ENCODE results near the gene RPN1. TPM values are rescaled to one million over a fixed set of nuclear protein-coding genes. Genes with fewer than 3 reads are reported as not detected.

Gene RPN1
- total and polyA plus RNA-seq, 10 of the 15 experiments (the other 5 are each of a cell fraction or from before 2014, with no cell fraction given) = 56.1 to 266 (median 157) TPM

DNA sequence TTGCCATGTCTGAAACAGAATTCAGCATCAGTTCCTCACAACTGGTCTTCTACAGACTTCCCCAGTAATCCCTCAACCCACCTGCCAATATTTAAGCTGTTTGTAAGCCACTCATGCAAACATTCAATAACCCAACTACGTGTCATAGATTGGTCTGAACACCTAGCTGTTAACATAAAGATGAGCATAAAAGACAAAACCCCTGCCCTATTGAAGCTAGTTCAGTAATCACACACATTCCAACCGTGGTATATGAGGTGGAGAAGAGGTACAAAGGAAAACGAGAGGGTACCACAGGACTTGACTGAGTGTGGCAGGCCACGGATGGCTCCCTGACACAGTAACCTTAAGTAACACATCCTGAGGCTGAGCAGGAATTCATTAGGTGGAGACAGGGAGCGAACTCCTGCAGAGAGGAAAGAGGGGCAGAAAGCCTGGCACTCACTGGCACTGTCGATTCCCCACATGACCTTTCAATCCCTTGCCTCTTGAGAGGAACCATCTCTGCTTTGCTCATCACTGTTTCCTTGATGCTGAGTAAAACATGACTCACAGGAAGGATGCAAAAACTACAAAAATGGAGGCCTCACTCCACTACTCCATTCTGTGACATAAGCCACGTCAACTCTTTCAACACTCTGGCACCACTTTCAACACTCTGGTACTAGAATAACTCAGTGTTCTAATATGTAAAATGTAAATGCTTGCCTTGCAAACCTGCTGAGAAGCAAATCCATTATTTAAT is 31.3 kb downstream of the RPN1 start:
- ATAC-seq (no peak), DNase-seq (ENCODE audit: low read depth, low spot score) (no peak), FAIRE-seq (no peak)
- Histone ChIP-seq H3K4me2 (ENCODE audit: control insufficient read depth, insufficient read depth) (peak overlapping the region; percentile 88; the same call in 1 of the 2 replicates), H3K27ac (ENCODE audit: control insufficient read depth, insufficient read depth) (no peak overlapping the region), H3K4me1 (ENCODE audit: control insufficient read depth, insufficient read depth, low read length) (peaks cover 14% of the 10 kb centered on the region), H2AFZ (ENCODE audit: control insufficient read depth, low read depth, low read length) (no peak overlapping the region), H3K4me3 (no peak overlapping the region), H3K27me3 (replicated peaks in 1 of 2; ENCODE audit: control insufficient read depth in 2 of 2, insufficient read depth in 2 of 2, low read length in 1 of 2) (no peaks in the 10 kb centered on the region), H4K20me1 (ENCODE audit: control insufficient read depth, insufficient read depth) (no peaks in the 10 kb centered on the region), H3K9me3 (replicated peaks; ENCODE audit: control insufficient read depth, insufficient read depth, low read length) (no peaks in the 10 kb centered on the region), H3K9ac (ENCODE audit: control insufficient read depth, insufficient read depth, low read length) (no peak overlapping the region), H3K79me2 (ENCODE audit: control insufficient read depth, insufficient read depth, low read length) (peaks cover 6% of the 10 kb centered on the region), H3K36me3 (ENCODE audit: control insufficient read depth in 2 of 2, insufficient read depth in 2 of 2, low read length in 1 of 2) (peaks cover 29 to 33% of the 10 kb centered on the region in 2 experiments)
- RAD21 ChIA-PET (ENCODE audit: unreplicated experiment) = no interaction called here
- SMC1A ChIA-PET (ENCODE audit: uncharacterized antibody, unreplicated experiment) = no interaction called here
- TSS peak; percentile 39 for BruUV-seq (replicated peaks)
- POLR2A ChIA-PET = interaction anchor here (0.9 to 1.2 kb wide), 2 partner anchors 119 to 179 kb away, joined by 3 read pairs; no protein-coding TSS in a partner anchor
- CTCF ChIA-PET = interaction anchor here (0.6 to 2.4 kb wide), 4 partner anchors 11 to 176 kb away, joined by 3 to 24 read pairs (median 10); no protein-coding TSS in a partner anchor
- in situ Hi-C loops (cut with MboI) (loop anchor here (25.0 kb wide), 1 partner anchor 532 kb away; no protein-coding TSS in a partner anchor), intact Hi-C loops (cut with micrococcal nuclease; ENCODE audit: unreplicated experiment) (no loop called here)
- WGBS (ENCODE audit: insufficient coverage, insufficient replicate concordance, low lambda C conversion rate, missing lambda C conversion rate) = 89% methylated on average over 7 of the region's 7 CpGs
- no peak for TF ChIP-seq RAD51 (IDR thresholded peaks at IDR 0.05)
- no peak for TF ChIP-seq HDGF (IDR thresholded peaks at IDR 0.05)
- TF ChIP-seq YY1 (IDR thresholded peaks at IDR 0.05; ENCODE audit: low read depth, low read length) = peak; percentile 39; the same call in 1 of the 2 replicates
- TF ChIP-seq POLR2AphosphoS5 (IDR thresholded peaks at IDR 0.05; ENCODE audit: low read length) = 0 out of 2 replicates have a peak, but pooled peaks have one; percentile 22

- no TSS peak for BruUV-seq (replicated peaks)
- DNase-seq (ENCODE audit: low read depth, low spot score) (no peak), ATAC-seq (no peak), FAIRE-seq (no peak)
- no peaks in the 10 kb centered on the region for H4K20me1 ChIP-seq (ENCODE audit: control insufficient read depth, insufficient read depth)
- in situ Hi-C loops (cut with MboI) (loop anchor here (25.0 kb wide), 1 partner anchor 531 kb away; no protein-coding TSS in a partner anchor), intact Hi-C loops (cut with micrococcal nuclease; ENCODE audit: unreplicated experiment) (no loop called here)
- peak overlapping the region; percentile 60 for H3K27ac ChIP-seq (ENCODE audit: control insufficient read depth, insufficient read depth)
- RAD21 ChIA-PET (ENCODE audit: unreplicated experiment) = interaction anchor here (0.7 to 1.7 kb wide), 10 partner anchors 29 to 495 kb away, joined by 3 to 12 read pairs (median 6); partner anchors contain the start of genes ACAD9, RPN1 and RUVBL1
- peak overlapping the region; percentile 88 for H3K4me2 ChIP-seq (ENCODE audit: control insufficient read depth, insufficient read depth)
- POLR2A ChIA-PET = no interaction called here
- peaks cover 28% of the 10 kb centered on the region in 2 experiments for H3K36me3 ChIP-seq (ENCODE audit: control insufficient read depth in 2 of 2, insufficient read depth in 2 of 2, low read length in 1 of 2)
- TF ChIP-seq RBBP5 (conservative IDR thresholded peaks at IDR 0.05) (no peak), POLR2AphosphoS5 (IDR thresholded peaks at IDR 0.05; ENCODE audit: low read length) (0 out of 2 replicates have a peak, but pooled peaks have one; percentile 73)
- H3K79me2 ChIP-seq (ENCODE audit: control insufficient read depth, insufficient read depth, low read length) = peaks cover 6% of the 10 kb centered on the region
- H3K4me1 ChIP-seq (ENCODE audit: control insufficient read depth, insufficient read depth, low read length) = peaks cover 14% of the 10 kb centered on the region
- SMC1A ChIA-PET (ENCODE audit: uncharacterized antibody, unreplicated experiment) = interaction anchor here (0.6 to 1.7 kb wide), 7 partner anchors 9 to 182 kb away, joined by 3 to 7 read pairs (median 3); no protein-coding TSS in a partner anchor
- H3K27me3 ChIP-seq (replicated peaks in 1 of 2; ENCODE audit: control insufficient read depth in 2 of 2, insufficient read depth in 2 of 2, low read length in 1 of 2) = no peaks in the 10 kb centered on the region
- peak overlapping the region; percentile 80 for H3K9ac ChIP-seq (ENCODE audit: control insufficient read depth, insufficient read depth, low read length)
- H3K4me3 ChIP-seq = peak overlapping the region; percentile 80
- no peak overlapping the region for H2AFZ ChIP-seq (ENCODE audit: control insufficient read depth, low read depth, low read length)
- 38% methylated on average over 5 of the region's 5 CpGs for WGBS (ENCODE audit: insufficient coverage, insufficient replicate concordance, low lambda C conversion rate, missing lambda C conversion rate)
- CTCF ChIA-PET = interaction anchor here (0.6 to 2.4 kb wide), 36 partner anchors 9 to 1375 kb away, joined by 3 to 24 read pairs (median 5); partner anchors contain the start of genes ACAD9, RAB7A, RPN1 and RUVBL1
- no peaks in the 10 kb centered on the region for H3K9me3 ChIP-seq (replicated peaks; ENCODE audit: control insufficient read depth, insufficient read depth, low read length)
Observed at GRCh38 chr3:128618398-128618726, 32.3 kb downstream of the RPN1 start.

Data from GM12878 (cell line).